SK-N-SH (cell line): ENCODE data around the gene MS4A12.

ENCODE experiments used
- CHD2 ChIP-seq: fragments of 150-350 bp; IDR thresholded peaks from 2 replicates; pipeline ENCODE4 v1.6.1; 2018; ENCODE audit warnings: low read length; ENCODE audit not compliant: partially characterized antibody
- CTCF ChIP-seq: fragments of 200-600 bp; sonication (generic); IDR thresholded peaks from 2 replicates; pipeline ENCODE4 v1.6.1; 2017; ENCODE audit warnings: antibody characterized with exemption, mild to moderate bottlenecking, moderate library complexity
- EP300 ChIP-seq, 2 experiments: IDR thresholded peaks; 2 replicates each; pipeline versions ENCODE4 v1.4.0 to v1.6.1; 2012; ENCODE audit warnings: borderline replicate concordance in 1 of 2, low read depth in 1 of 2, low read length in 1 of 2
- EZH2phosphoT487 ChIP-seq: fragments of 200-600 bp; sonication (generic); IDR thresholded peaks from 2 replicates; pipeline ENCODE4 v1.6.1; 2017; ENCODE audit warnings: low read depth, mixed run types, mild to moderate bottlenecking, antibody characterized with exemption, moderate library complexity, borderline replicate concordance
- NRF1 ChIP-seq: IDR thresholded peaks from 2 replicates; pipeline ENCODE4 v1.6.1; 2012; ENCODE audit warnings: low read depth, mild to moderate bottlenecking, low read length
- POLR2AphosphoS5 ChIP-seq: IDR thresholded peaks from 2 replicates; pipeline ENCODE4 v1.6.1; 2012; ENCODE audit warnings: low read depth, low read length
- RAD21 ChIP-seq: IDR thresholded peaks from 2 replicates; pipeline ENCODE4 v1.6.1; 2012; ENCODE audit warnings: mild to moderate bottlenecking, low read length
- SIN3A ChIP-seq: IDR thresholded peaks from 2 replicates; pipeline ENCODE4 v1.6.1; 2012; ENCODE audit warnings: low read depth, mild to moderate bottlenecking, low read length, moderate library complexity, borderline replicate concordance
- TAF1 ChIP-seq: IDR thresholded peaks from 2 replicates; pipeline ENCODE4 v1.6.1; 2012; ENCODE audit warnings: low read depth, mild to moderate bottlenecking, low read length, moderate library complexity, borderline replicate concordance

GRCh38 chr11:60515144-60515855 is 22.7 kb downstream of the MS4A12 start, which contains the start of gene MS4A13:
- no peak for TF ChIP-seq SIN3A
- no peak for TF ChIP-seq POLR2AphosphoS5
- no peak for TF ChIP-seq CTCF
- TF ChIP-seq RAD21: no peak
- no peak for TF ChIP-seq TAF1
- no peak for TF ChIP-seq EP300 (IDR thresholded peaks at IDR 0.05; ENCODE audit: borderline replicate concordance in 1 of 2, low read depth in 1 of 2, low read length in 1 of 2)
- TF ChIP-seq CHD2: no peak
- TF ChIP-seq EZH2phosphoT487: no peak
- TF ChIP-seq NRF1: peak; percentile 48
